ENCODE results near the gene DTD2. TPM values are rescaled to one million over a fixed set of nuclear protein-coding genes. Genes with fewer than 3 reads are reported as not detected.

DTD2 gene
- polyA plus RNA-seq, 3 donors, result 6.4 to 16.6 (median 15.0) TPM

- Mint-ChIP-seq H3K9me3 (no peaks in the 10 kb centered on the region), H3K4me1 (no peaks in the 10 kb centered on the region), H3K36me3 (peaks cover 6 to 11% of the 10 kb centered on the region in 2 donors), H3K27ac (no peak overlapping the region), H3K27me3 (ENCODE audit: low read depth in 3 of 3) (no peaks in the 10 kb centered on the region), H3K4me3 (no peak overlapping the region)
- no peak overlapping the region for H2AFZ ChIP-seq (ENCODE audit: insufficient read depth, low read depth, low read length, poor library complexity, severe bottlenecking)
- H3K36me3 ChIP-seq (replicated peaks in 1 of 2; ENCODE audit: control insufficient read depth in 1 of 2, insufficient read depth in 2 of 2, low read length in 2 of 2), result peaks cover 2 to 11% of the 10 kb centered on the region in 2 donors
- no peak for DNase-seq
- no peaks in the 10 kb centered on the region for H3K27me3 ChIP-seq (ENCODE audit: control insufficient read depth in 2 of 2, insufficient read depth in 2 of 2, low read length in 2 of 2)
- no peaks in the 10 kb centered on the region for H3K4me1 ChIP-seq (ENCODE audit: control insufficient read depth in 1 of 2, insufficient read depth in 2 of 2, low read length in 2 of 2)
- no peaks in the 10 kb centered on the region for H4K20me1 ChIP-seq (ENCODE audit: insufficient read depth, low read length)
- TF ChIP-seq CTCF (IDR thresholded peaks at IDR 0.05), result no peak
- H3K9me3 ChIP-seq (replicated peaks in 1 of 2; ENCODE audit: control insufficient read depth in 1 of 2, insufficient read depth in 1 of 2, low read length in 2 of 2), result no peaks in the 10 kb centered on the region
- no peaks in the 10 kb centered on the region for H3K79me2 ChIP-seq (ENCODE audit: insufficient read depth, low read length)
- no peak overlapping the region for H3K27ac ChIP-seq (ENCODE audit: low read depth in 1 of 2, low read length in 2 of 2)
- 83% methylated on average over 1 of the region's 1 CpG for WGBS (ENCODE audit: insufficient coverage)
- H3K9ac ChIP-seq (ENCODE audit: insufficient read depth, low read length, poor library complexity, severe bottlenecking), result no peak overlapping the region
- no peak overlapping the region for H3K4me2 ChIP-seq (replicated peaks; ENCODE audit: extremely low read depth, low read length, poor library complexity, severe bottlenecking)
- intact Hi-C loops (cut with micrococcal nuclease), result no loop called here
- H3K4me3 ChIP-seq (replicated peaks in 1 of 3; ENCODE audit: low read depth in 2 of 3, low read length in 3 of 3), result no peak overlapping the region
These were observed 11.6 kb downstream of the DTD2 start for GRCh38 chr14:31445703-31446102.

GRCh38 chr14:31442284-31442683, 15.0 kb downstream of the DTD2 start:
- no peaks in the 10 kb centered on the region for H4K20me1 ChIP-seq (ENCODE audit: insufficient read depth, low read length)
- no peaks in the 10 kb centered on the region for H3K27me3 ChIP-seq (ENCODE audit: control insufficient read depth in 2 of 2, insufficient read depth in 2 of 2, low read length in 2 of 2)
- no peaks in the 10 kb centered on the region for H3K4me1 ChIP-seq (ENCODE audit: control insufficient read depth in 1 of 2, insufficient read depth in 2 of 2, low read length in 2 of 2)
- Mint-ChIP-seq H3K27me3 (ENCODE audit: low read depth in 3 of 3) (no peaks in the 10 kb centered on the region), H3K4me3 (no peak overlapping the region), H3K9me3 (peaks cover 0 to 6% (median 3%) of the 10 kb centered on the region in 7 donors), H3K4me1 (no peaks in the 10 kb centered on the region), H3K36me3 (peaks cover 3 to 9% of the 10 kb centered on the region in 2 donors), H3K27ac (no peak overlapping the region)
- no peak overlapping the region for H3K4me3 ChIP-seq (replicated peaks in 1 of 3; ENCODE audit: low read depth in 2 of 3, low read length in 3 of 3)
- H3K9me3 ChIP-seq (replicated peaks in 1 of 2; ENCODE audit: control insufficient read depth in 1 of 2, insufficient read depth in 1 of 2, low read length in 2 of 2), result no peaks in the 10 kb centered on the region
- H2AFZ ChIP-seq (ENCODE audit: insufficient read depth, low read depth, low read length, poor library complexity, severe bottlenecking), result no peak overlapping the region
- no peak for TF ChIP-seq CTCF (IDR thresholded peaks at IDR 0.05)
- H3K36me3 ChIP-seq (replicated peaks in 1 of 2; ENCODE audit: control insufficient read depth in 1 of 2, insufficient read depth in 2 of 2, low read length in 2 of 2), result peaks cover 0 to 5% of the 10 kb centered on the region in 2 donors
- no peak overlapping the region for H3K4me2 ChIP-seq (replicated peaks; ENCODE audit: extremely low read depth, low read length, poor library complexity, severe bottlenecking)
- WGBS (ENCODE audit: insufficient coverage), result 100% methylated on average over 1 of the region's 6 CpGs
- H3K27ac ChIP-seq (ENCODE audit: low read depth in 1 of 2, low read length in 2 of 2), result no peak overlapping the region
- no peak overlapping the region for H3K9ac ChIP-seq (ENCODE audit: insufficient read depth, low read length, poor library complexity, severe bottlenecking)
- H3K79me2 ChIP-seq (ENCODE audit: insufficient read depth, low read length), result no peaks in the 10 kb centered on the region
- DNase-seq, result no peak
- intact Hi-C loops (cut with micrococcal nuclease), result no loop called here
